OCI-LY3 (cell line): ENCODE measurements around the gene TTC9C.
A peak's percentile ranks its signal among the peaks of the same experiment; 100 is the strongest.

Experiments used
- EZH2phosphoT487 ChIP-seq: fragments of 200-600 bp; shearing (Covaris generic); IDR thresholded peaks from 2 replicates; pipeline ENCODE4 v1.6.1; 2018; ENCODE audit warnings: antibody characterized with exemption, mixed run types, low read depth
- TF ChIP-seq, protein P1 (sequence below): fragments of 200-600, 300-600 bp; sonication (generic); IDR thresholded peaks from 2 replicates; pipeline ENCODE4 v1.5.1; 2014; ENCODE audit warnings: antibody characterized with exemption, low read length, low read depth

DNA sequence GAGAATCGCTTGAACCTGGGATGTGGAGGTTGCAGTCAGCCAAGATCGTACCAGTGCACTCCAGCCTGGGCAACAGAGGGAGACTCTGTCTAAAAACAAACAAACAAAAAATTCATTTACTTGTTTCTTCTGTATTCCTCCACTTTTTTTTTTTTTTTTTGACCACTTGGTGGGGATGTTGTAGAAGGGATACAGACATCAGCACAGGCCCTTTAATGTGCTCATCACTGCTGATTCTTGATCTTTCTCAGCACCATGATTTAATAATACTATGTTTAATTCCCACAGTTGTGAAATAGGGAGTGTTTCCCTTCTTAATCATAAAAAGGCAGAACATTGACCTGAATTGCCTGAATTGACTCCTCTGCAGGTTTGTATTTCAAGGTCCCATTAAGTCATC, 4.5 kb downstream of the TTC9C start:
- TF ChIP-seq, protein P1, sequence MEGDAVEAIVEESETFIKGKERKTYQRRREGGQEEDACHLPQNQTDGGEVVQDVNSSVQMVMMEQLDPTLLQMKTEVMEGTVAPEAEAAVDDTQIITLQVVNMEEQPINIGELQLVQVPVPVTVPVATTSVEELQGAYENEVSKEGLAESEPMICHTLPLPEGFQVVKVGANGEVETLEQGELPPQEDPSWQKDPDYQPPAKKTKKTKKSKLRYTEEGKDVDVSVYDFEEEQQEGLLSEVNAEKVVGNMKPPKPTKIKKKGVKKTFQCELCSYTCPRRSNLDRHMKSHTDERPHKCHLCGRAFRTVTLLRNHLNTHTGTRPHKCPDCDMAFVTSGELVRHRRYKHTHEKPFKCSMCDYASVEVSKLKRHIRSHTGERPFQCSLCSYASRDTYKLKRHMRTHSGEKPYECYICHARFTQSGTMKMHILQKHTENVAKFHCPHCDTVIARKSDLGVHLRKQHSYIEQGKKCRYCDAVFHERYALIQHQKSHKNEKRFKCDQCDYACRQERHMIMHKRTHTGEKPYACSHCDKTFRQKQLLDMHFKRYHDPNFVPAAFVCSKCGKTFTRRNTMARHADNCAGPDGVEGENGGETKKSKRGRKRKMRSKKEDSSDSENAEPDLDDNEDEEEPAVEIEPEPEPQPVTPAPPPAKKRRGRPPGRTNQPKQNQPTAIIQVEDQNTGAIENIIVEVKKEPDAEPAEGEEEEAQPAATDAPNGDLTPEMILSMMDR, result peak; percentile 37
- TF ChIP-seq EZH2phosphoT487, result no peak
